Measurements from ENCODE around the gene NCOA5.

The NCOA5 gene

GRCh38 chr20:46040902-46041535, 48.7 kb downstream of the NCOA5 start:
- DNase-seq (ENCODE audit: low read depth in 2 of 2) = peak in 1 of 2 donors; percentile 35

- no peak for DNase-seq (ENCODE audit: low read depth in 2 of 2)
Observed at GRCh38 chr20:46037036-46037435, 52.7 kb downstream of the NCOA5 start.

- DNase-seq (ENCODE audit: low read depth in 2 of 2) = no peak
Observed at GRCh38 chr20:46036370-46036769, 53.4 kb downstream of the NCOA5 start.

DNA sequence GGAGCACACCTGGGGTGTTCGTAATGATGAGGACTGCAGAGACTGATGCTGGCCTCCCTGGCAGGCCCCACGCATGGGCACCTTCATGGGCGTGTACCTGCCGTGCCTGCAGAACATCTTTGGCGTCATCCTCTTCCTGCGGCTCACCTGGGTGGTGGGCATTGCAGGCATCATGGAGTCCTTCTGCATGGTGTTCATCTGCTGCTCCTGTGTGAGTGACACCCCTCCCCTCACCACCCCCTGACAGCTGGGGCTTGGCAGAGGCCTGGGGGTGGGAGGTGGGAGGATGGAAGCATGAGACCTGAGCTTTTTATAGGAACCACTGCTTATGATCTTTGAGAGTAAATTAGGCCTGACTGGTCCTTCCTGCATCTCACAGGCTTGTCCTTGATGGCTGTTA, 54.0 kb downstream of the NCOA5 start:
- no peak for DNase-seq (ENCODE audit: low read depth in 2 of 2)

GRCh38 chr20:46035253-46035652, 54.5 kb downstream of the NCOA5 start:
- DNase-seq (ENCODE audit: low read depth in 2 of 2) = no peak

- DNase-seq (ENCODE audit: low read depth in 2 of 2) = no peak
Observed at GRCh38 chr20:46034039-46034438, 55.7 kb downstream of the NCOA5 start.

GRCh38 chr20:46031701-46032254, 58.0 kb downstream of the NCOA5 start:
- DNase-seq (ENCODE audit: low read depth in 2 of 2) = no peak

DNA sequence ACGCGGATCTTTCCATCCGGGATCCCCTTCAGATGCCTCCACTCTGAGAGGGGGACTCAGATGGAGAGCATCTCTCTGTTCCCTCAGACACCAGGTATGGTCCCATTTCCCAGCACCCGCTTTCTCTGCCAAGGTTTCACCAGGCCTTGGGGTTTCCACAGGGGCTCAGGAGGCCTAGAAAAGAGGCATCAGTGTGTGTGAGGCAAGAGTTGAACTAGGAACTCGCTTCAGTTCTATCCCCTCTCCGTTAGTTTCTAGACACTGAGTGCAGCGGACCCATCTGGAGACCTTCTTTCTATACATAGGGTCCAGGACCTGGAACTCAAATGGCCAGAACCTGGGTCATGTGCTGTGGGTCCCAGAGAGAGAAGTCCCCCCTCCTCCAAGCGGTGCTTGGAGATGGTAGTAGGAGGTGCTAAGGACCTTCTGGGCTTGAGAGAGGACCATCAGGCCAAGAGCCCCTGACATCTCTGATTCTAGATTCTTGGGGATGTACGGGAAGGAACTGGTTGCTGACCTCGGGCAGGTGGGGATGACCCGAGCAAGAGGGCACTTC, 58.7 kb downstream of the NCOA5 start:
- no peak for DNase-seq (ENCODE audit: low read depth in 2 of 2)

DNA sequence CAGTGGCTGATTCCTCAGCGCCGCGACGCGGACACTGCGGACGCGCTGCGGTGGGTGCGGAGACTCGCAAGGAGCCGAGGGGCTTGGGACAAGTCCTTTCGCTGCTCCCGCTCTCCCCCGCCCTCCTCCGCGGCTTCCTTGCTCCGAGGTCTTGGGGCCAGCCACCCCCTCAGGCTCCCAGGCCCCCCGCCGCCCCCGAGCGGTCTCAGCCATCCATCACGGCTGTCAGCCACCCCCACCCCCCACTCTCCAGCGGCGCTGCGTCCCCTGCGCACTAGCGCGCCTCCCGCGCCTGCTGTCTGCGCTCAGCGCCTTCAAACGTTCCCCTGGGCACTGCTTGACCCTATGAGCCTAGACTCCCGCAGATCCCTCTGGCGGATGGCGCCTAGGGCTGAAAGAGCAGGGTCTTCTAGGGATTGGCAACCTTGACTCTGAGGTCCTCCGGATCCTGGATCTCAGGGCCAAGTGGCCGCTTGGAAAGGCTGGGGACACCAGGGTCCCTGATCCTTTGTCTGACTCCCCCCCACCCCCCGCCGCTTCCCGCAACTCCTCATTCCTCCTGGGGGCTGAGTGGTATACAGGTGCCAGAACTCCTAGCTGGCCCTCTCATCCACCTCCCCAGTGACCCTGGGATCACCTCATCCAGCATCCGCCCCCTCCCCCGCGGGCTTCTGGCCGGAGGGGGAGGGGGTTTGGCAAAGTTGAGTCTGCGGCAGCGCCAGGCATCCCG, 59.3 kb downstream of the NCOA5 start:
- no peak for DNase-seq (ENCODE audit: low read depth in 2 of 2)

- no peak for DNase-seq (ENCODE audit: low read depth in 2 of 2)
Observed at GRCh38 chr20:46028772-46029371, 60.9 kb downstream of the NCOA5 start, which contains the start of gene SLC12A5. SLC12A5 (plus strand) TSS chr20:46029215; CDS start chr20:46029345, 130 bp downstream.

GRCh38 chr20:46028110-46028509, 61.7 kb downstream of the NCOA5 start:
- no peak for DNase-seq (ENCODE audit: low read depth in 2 of 2)

- no peak for DNase-seq (ENCODE audit: low read depth in 2 of 2)
Observed at GRCh38 chr20:46027245-46027853, 62.4 kb downstream of the NCOA5 start.

- no peak for DNase-seq (ENCODE audit: low read depth in 2 of 2)
Observed at GRCh38 chr20:46025376-46025783, 64.4 kb downstream of the NCOA5 start.

DNA sequence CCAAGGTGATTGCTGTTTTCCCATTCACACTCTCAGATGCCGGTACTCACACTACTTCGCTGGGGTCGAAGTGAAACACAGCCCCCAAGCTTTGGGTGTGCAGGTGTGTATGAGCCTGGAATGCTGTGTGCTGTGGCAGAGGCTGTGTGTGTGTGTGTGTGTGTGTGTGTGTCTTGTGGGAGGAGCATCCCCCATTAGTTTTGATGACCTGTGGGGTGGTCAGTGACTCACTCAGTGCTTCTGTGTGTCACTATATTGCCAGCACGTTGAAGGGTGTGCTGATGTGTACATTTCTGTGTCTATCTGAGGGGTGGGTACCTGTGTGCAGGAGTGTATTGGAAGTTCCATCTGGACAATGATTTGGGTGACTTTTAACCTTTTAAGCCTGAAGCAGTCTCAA, 65.8 kb downstream of the NCOA5 start:
- no peak for DNase-seq (ENCODE audit: low read depth in 2 of 2)

DNA sequence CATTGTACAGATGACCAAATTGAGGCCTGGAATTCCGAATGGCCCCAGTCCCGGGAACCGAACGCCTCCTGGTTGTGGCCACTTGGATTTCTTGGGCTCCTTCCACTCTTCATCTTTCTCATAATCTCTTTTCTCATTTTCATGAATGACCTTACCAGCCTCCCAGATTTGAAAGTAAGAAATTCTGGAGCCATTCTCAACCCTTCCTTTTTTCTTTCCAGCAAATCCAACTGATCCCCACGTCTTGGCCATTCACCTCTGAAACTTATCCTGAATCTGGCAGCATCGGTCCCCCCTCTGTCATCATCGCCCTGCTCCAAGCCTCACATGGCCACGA, 66.6 kb downstream of the NCOA5 start:
- no peak for DNase-seq (ENCODE audit: low read depth in 2 of 2)

DNA sequence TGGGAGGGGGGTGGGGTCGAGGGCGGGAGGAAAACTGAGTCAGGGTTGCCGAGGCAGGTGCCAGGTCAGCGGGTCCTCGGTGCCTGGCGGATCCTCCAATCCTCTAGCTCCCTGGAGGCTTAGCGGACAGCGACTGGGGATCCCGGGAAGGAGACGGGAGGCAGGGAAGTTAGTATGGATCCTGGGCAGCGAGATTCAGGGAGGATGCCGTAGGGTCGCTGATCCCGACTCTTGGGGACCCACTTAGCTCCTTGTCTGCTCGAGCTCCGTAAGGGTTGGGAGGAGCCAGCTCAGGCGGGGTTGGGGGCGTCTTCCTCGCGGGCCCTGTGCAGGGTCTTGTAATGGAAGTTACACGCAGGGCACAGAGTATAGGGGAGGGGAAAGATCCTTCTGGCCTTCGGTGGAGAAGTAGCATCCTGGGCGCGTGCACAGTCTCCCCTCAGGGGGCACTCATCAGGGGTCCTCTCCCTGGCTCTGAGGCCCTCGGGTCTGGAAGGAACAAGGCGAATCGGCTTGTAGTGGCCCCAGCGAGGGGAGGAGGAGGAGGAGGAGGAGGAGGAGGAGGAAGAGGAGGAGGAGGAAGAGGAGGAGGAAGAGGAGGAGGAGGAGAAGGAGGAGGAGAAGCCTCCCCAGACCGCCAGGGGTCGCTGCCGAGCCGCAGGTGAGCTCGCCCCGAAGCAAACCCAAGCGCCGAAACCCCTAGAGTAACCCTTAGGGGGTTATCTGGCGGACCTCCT, 67.2 kb downstream of the NCOA5 start:
- DNase-seq (ENCODE audit: low read depth in 2 of 2) = peak; percentile 71 to 78

GRCh38 chr20:46021361-46022359, 68.1 kb downstream of the NCOA5 start:
- peak in 1 of 2 donors; percentile 38 for DNase-seq (ENCODE audit: low read depth in 2 of 2)

GRCh38 chr20:46020555-46020954, 69.2 kb downstream of the NCOA5 start:
- no peak for DNase-seq (ENCODE audit: low read depth in 2 of 2)

- no peak for DNase-seq (ENCODE audit: low read depth in 2 of 2)
Observed at GRCh38 chr20:46018611-46019010, 71.2 kb downstream of the NCOA5 start.

GRCh38 chr20:46018112-46018511, 71.7 kb downstream of the NCOA5 start:
- DNase-seq (ENCODE audit: low read depth in 2 of 2) = no peak

Data from stimulated activated CD4-positive, alpha-beta T cell treated with anti-CD3 and anti-CD28 coated beads, Interleukin-1b, Interleukin-23, amount 100 ng/mL, for 4 hours (primary cell).